ENCODE data around the gene PLA2G4D. TPM values are rescaled to one million over a fixed set of nuclear protein-coding genes. Genes with fewer than 3 reads are reported as not detected.

PLA2G4D gene
- polyA plus RNA-seq, 1 of the 3 experiments (the other 2 are of a cell fraction): not detected

DNA sequence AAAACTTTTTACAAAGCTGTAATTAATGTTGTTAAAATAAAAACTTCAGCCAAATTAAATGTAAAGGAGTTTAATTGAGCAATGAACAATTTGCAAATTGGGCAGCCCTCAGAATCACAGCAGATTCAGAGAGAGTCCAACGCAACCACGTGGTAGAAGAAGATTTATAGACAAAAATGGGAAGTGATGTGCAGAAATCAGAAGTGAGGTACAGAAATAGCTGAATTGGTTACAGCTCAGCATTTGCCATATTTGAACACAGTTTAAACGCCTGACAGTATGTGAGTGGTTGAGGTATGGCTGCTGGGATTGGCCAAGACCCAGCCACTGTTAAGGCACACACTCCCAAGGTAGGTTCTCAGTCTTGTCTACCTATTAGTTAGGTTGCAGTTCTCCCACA, 14.4 kb upstream of the PLA2G4D start:
- no peak for DNase-seq
- Histone ChIP-seq H3K27me3 (ENCODE audit: insufficient read depth) (no peaks in the 10 kb centered on the region; the same call in 1 of the 2 replicates), H3F3A (replicated peaks; ENCODE audit: insufficient read depth) (no peaks in the 10 kb centered on the region), H4K20me1 (ENCODE audit: insufficient read depth) (no peaks in the 10 kb centered on the region), H3K36me3 (replicated peaks in 1 of 2; ENCODE audit: control insufficient read depth in 1 of 2, insufficient read depth in 2 of 2, low read length in 1 of 2) (no peaks in the 10 kb centered on the region), H3K4me3 (ENCODE audit: low read depth in 2 of 2, low read length in 1 of 2) (no peak overlapping the region), H3K27ac (ENCODE audit: low read depth in 2 of 2, low read length in 1 of 2) (no peak overlapping the region), H3K4me2 (no peak overlapping the region), H3K9me3 (no peaks in the 10 kb centered on the region), H3K9ac (no peak overlapping the region), H3K9me2 (no peaks in the 10 kb centered on the region), H3K4me1 (ENCODE audit: control insufficient read depth in 1 of 2, insufficient read depth in 2 of 2, low read depth in 1 of 2, low read length in 1 of 2) (peaks cover 0 to 4% of the 10 kb centered on the region in 2 experiments; a peak in 1 of 4 replicates), H2AFZ (ENCODE audit: low read depth) (no peak overlapping the region), H3K79me2 (ENCODE audit: insufficient read depth) (no peaks in the 10 kb centered on the region)
- 49% methylated on average over 3 of the region's 3 CpGs for WGBS (ENCODE audit: low lambda C conversion rate)
- POLR2A ChIA-PET: no interaction called here
- CTCF ChIA-PET: interaction anchor here (0.9 to 3.0 kb wide), 2 partner anchors 25 to 51 kb away, joined by 3 to 16 read pairs; no protein-coding TSS in a partner anchor
- no peak for TF ChIP-seq RFX5 (IDR thresholded peaks at IDR 0.05; ENCODE audit: low read length)
- TF ChIP-seq RXRA (IDR thresholded peaks at IDR 0.05; ENCODE audit: borderline replicate concordance, low read depth): no peak
- TF ChIP-seq NFIC (IDR thresholded peaks at IDR 0.05; ENCODE audit: borderline replicate concordance): no peak
- TF ChIP-seq MXI1 (IDR thresholded peaks at IDR 0.05; ENCODE audit: low read depth, low read length): no peak

DNA sequence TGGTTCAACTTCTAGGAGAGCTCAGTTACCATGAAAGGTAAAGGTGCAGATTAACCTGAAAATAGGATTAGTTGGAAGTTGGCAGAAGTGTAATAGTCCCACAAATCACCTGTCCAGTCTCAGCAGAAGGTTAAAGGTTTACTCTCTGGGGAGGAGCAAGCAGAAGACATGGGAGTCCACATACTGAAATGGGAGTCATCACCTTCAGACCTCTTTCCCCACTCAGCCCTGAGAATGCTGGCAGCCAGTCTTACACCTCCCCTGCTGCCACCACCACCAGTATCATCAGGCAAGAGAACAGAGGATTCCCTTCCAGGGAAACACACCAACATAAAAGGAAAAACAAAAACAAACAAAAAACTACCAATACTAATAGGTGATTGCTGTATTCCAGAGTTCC, 13.8 kb upstream of the PLA2G4D start:
- Histone ChIP-seq H3K27ac (ENCODE audit: low read depth in 2 of 2, low read length in 1 of 2) (no peak overlapping the region), H3F3A (replicated peaks; ENCODE audit: insufficient read depth) (no peaks in the 10 kb centered on the region), H3K4me2 (no peak overlapping the region), H3K27me3 (ENCODE audit: insufficient read depth) (no peaks in the 10 kb centered on the region; the same call in 1 of the 2 replicates), H2AFZ (ENCODE audit: low read depth) (no peak overlapping the region), H3K4me1 (ENCODE audit: control insufficient read depth in 1 of 2, insufficient read depth in 2 of 2, low read depth in 1 of 2, low read length in 1 of 2) (peaks cover 0 to 4% of the 10 kb centered on the region in 2 experiments; a peak in 1 of 4 replicates), H3K9ac (no peak overlapping the region), H3K79me2 (ENCODE audit: insufficient read depth) (no peaks in the 10 kb centered on the region), H3K36me3 (replicated peaks in 1 of 2; ENCODE audit: control insufficient read depth in 1 of 2, insufficient read depth in 2 of 2, low read length in 1 of 2) (no peaks in the 10 kb centered on the region), H3K4me3 (ENCODE audit: low read depth in 2 of 2, low read length in 1 of 2) (no peak overlapping the region), H3K9me2 (no peaks in the 10 kb centered on the region), H4K20me1 (ENCODE audit: insufficient read depth) (no peaks in the 10 kb centered on the region), H3K9me3 (no peaks in the 10 kb centered on the region)
- DNase-seq: no peak
- ChIA-PET POLR2A (no interaction called here), CTCF (interaction anchor here (0.9 to 3.0 kb wide), 5 partner anchors 25 to 51 kb away, joined by 3 to 16 read pairs (median 3); no protein-coding TSS in a partner anchor)
- TF ChIP-seq MXI1 (IDR thresholded peaks at IDR 0.05; ENCODE audit: low read depth, low read length): no peak
- TF ChIP-seq SIN3A (IDR thresholded peaks at IDR 0.05; ENCODE audit: borderline replicate concordance, low read depth, low read length): no peak
- TF ChIP-seq CTCF (IDR thresholded peaks at IDR 0.05): no peak
- no peak for TF ChIP-seq FOXJ3 (CRISPR knock-in tag; IDR thresholded peaks at IDR 0.05)
- no peak for TF ChIP-seq EZH2phosphoT487 (IDR thresholded peaks at IDR 0.05; ENCODE audit: borderline replicate concordance, low read depth)
- no peak for TF ChIP-seq PBX3 (IDR thresholded peaks at IDR 0.05)
- TF ChIP-seq, protein P1, sequence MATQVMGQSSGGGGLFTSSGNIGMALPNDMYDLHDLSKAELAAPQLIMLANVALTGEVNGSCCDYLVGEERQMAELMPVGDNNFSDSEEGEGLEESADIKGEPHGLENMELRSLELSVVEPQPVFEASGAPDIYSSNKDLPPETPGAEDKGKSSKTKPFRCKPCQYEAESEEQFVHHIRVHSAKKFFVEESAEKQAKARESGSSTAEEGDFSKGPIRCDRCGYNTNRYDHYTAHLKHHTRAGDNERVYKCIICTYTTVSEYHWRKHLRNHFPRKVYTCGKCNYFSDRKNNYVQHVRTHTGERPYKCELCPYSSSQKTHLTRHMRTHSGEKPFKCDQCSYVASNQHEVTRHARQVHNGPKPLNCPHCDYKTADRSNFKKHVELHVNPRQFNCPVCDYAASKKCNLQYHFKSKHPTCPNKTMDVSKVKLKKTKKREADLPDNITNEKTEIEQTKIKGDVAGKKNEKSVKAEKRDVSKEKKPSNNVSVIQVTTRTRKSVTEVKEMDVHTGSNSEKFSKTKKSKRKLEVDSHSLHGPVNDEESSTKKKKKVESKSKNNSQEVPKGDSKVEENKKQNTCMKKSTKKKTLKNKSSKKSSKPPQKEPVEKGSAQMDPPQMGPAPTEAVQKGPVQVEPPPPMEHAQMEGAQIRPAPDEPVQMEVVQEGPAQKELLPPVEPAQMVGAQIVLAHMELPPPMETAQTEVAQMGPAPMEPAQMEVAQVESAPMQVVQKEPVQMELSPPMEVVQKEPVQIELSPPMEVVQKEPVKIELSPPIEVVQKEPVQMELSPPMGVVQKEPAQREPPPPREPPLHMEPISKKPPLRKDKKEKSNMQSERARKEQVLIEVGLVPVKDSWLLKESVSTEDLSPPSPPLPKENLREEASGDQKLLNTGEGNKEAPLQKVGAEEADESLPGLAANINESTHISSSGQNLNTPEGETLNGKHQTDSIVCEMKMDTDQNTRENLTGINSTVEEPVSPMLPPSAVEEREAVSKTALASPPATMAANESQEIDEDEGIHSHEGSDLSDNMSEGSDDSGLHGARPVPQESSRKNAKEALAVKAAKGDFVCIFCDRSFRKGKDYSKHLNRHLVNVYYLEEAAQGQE (IDR thresholded peaks at IDR 0.05; ENCODE audit: low read depth, low read length): no peak
- no peak for TF ChIP-seq IRF3 (IDR thresholded peaks at IDR 0.05; ENCODE audit: low read depth, low read length)
- TF ChIP-seq POLR2AphosphoS5 (IDR thresholded peaks at IDR 0.05; ENCODE audit: low read depth, low read length): no peak
- TF ChIP-seq EP300 (IDR thresholded peaks at IDR 0.05; ENCODE audit: borderline replicate concordance in 1 of 2, low read depth in 1 of 2, low read length in 1 of 2): no peak
- TF ChIP-seq, protein P2, sequence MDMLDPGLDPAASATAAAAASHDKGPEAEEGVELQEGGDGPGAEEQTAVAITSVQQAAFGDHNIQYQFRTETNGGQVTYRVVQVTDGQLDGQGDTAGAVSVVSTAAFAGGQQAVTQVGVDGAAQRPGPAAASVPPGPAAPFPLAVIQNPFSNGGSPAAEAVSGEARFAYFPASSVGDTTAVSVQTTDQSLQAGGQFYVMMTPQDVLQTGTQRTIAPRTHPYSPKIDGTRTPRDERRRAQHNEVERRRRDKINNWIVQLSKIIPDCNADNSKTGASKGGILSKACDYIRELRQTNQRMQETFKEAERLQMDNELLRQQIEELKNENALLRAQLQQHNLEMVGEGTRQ (IDR thresholded peaks at IDR 0.05; ENCODE audit: borderline replicate concordance, low read depth, low read length): no peak
- no peak for TF ChIP-seq MEF2A (IDR thresholded peaks at IDR 0.05; ENCODE audit: borderline replicate concordance, low read depth)
- no peak for TF ChIP-seq CHD2 (IDR thresholded peaks at IDR 0.05; ENCODE audit: low read length, partially characterized antibody)
- TF ChIP-seq TCF12 (IDR thresholded peaks at IDR 0.05): no peak

Data from SK-N-SH (cell line).